HG03354 (cell line): ENCODE results near the gene RAB40AL.
"Not testable (repeated sequence)": the region's sequence is repeated elsewhere in the genome, so short reads cannot be mapped to it uniquely, and the experiment has no call there.

Source experiments
- ATAC-seq: cut with Tn5 transposase; IDR thresholded peaks from one replicate; pipeline ENCODE4 v1.9.1; 2021; ENCODE audit warnings: mild to moderate bottlenecking; ENCODE audit not compliant: unreplicated experiment, poor library complexity, severe bottlenecking

RAB40AL gene

GRCh38 chrX:102936972-102937371, at the start of gene RAB40AL:
TSS of gene RAB40AL (plus strand) at chrX:102937272. CDS start at chrX:102937319, 47 bp downstream.
- not testable (repeated sequence) for ATAC-seq

- no peak for ATAC-seq
Observed at GRCh38 chrX:102887687-102888086, 49.4 kb upstream of the RAB40AL start.

- ATAC-seq = no peak
Observed at GRCh38 chrX:102892103-102892502, 45.0 kb upstream of the RAB40AL start.

GRCh38 chrX:102899940-102900916, 36.8 kb upstream of the RAB40AL start:
- peak; percentile 95 for ATAC-seq

- ATAC-seq = no peak
Observed at GRCh38 chrX:102902355-102902754, 34.7 kb upstream of the RAB40AL start.

- no peak for ATAC-seq
Observed at GRCh38 chrX:102930990-102931756, 5.9 kb upstream of the RAB40AL start.

DNA sequence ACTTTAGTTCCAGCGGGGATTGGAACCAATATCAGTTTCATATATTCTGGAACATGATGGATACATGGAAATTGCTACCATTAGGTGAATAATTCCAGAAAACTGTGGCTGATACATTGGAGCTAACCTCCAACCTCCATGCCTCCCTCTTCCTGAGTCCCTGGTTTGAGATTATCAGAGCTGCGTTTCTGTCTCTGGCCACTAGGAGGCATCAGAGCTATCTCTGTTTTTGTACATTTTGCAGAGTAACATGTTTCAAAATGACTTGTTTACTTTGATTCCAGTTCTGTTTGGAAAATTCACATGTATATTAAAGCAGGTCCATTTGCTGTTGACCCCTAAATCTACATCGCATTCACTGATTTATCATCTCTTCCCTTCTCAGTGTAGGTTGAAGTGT, 2.4 kb upstream of the RAB40AL start:
- ATAC-seq = peak; percentile 82

DNA sequence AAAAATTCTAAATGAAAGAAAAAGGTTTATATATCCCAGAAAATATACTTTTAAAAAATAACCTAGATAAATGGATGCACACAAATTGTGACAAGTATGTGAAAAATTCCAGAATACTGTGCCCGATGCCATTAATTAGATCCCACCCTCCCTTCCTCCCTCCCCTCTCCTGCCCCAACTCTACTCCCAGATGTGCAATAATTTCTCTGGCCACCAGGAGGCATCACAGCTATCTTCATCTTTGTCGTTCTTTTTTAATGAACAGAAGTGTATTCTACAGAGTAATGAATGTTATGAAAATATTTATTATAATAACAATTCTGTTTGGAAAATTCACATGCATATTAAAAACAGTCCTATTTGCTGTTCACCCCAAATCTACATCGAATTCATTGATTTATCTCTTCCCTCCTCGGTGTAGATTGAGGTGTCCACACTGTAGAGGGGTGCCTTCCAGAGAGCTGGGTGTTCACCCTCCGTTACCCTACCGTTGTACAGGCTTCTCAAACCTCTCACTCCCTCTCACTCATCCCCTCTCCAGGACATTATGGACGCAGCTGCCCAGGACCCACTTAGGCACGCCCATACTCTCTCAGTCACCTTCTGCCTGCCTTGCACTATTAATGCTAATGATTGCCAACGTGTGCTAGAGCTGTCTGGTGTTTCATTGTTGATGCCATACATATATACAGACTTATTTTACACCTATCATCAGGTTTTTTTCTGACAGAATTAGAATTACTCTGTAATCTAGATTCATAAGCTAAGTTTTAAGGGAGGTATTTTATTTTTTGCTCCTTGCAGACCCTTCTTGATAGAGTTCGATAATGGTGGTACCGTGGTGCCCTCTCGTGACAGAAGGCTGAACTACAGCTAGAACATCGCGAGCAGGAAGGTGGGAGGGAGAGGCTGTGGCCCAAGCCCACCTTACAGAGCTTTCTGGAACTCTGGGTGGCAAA, 14.1 kb downstream of the RAB40AL start:
- peak; percentile 87 for ATAC-seq

DNA sequence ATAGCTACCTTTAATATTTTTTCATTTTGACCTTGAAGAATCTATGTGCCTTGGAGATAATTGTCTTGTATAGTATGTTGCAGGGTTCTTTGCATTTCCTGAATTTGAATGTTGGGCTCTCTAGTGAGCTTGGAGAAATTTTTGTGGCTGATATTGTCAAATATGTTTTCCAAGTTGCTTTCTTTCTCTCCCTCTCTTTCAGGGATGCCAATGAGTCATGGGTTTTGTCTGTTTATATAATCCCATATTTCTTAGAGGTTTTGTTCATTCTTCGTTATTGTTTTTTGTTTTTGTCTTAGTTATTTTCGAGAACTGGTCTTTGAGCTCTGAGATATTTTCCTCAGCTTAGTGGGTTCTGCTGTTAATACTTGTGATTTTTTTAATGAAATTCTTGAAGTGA, 20.7 kb downstream of the RAB40AL start:
- no peak for ATAC-seq

DNA sequence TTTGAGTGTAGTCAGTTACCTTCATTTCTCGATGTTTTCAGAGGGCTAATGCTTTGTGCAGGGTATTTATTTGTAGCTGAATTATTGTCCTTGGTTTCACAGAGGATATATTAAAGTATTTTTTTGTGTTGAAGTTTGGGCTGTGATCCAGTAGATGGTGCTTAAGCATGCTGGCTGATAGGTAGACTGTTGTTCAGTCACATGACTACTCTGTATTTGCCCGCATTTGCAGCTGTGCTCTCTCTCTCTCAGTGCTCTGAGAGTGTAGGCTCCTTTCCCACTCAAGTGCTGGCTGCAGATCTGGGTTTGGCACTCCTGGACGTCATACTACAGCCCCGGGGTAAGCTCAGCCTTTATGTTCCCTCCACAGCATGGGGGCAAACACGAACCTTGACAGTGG, 21.7 kb downstream of the RAB40AL start:
- ATAC-seq = no peak

- no peak for ATAC-seq
Observed at GRCh38 chrX:102959471-102959870, 22.4 kb downstream of the RAB40AL start.

- ATAC-seq = no peak
Observed at GRCh38 chrX:102963955-102964354, 26.9 kb downstream of the RAB40AL start.

GRCh38 chrX:102964940-102965339, 27.9 kb downstream of the RAB40AL start:
- no peak for ATAC-seq

- no peak for ATAC-seq
Observed at GRCh38 chrX:102966701-102967100, 29.6 kb downstream of the RAB40AL start.

GRCh38 chrX:102968216-102968615, 31.1 kb downstream of the RAB40AL start:
- no peak for ATAC-seq

DNA sequence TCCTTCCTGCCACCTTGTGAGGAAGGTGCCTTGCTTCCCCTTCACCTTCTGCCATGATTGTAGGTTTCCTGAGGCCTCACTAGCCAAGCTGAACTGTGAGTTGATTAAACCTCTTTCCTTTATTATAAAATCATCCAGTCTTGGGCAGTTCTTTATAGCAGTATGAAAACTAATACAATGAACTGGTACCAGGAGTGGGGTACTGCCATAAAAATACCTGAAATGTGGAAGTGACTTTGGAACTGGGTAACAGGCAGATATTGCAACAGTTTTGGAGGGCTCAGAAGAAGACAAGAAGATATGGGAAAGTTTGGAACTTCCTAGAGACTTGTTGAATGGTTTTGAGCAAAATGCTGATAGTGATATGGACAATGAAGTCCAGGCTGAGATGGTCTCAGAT, 34.5 kb downstream of the RAB40AL start:
- not testable (repeated sequence) for ATAC-seq

DNA sequence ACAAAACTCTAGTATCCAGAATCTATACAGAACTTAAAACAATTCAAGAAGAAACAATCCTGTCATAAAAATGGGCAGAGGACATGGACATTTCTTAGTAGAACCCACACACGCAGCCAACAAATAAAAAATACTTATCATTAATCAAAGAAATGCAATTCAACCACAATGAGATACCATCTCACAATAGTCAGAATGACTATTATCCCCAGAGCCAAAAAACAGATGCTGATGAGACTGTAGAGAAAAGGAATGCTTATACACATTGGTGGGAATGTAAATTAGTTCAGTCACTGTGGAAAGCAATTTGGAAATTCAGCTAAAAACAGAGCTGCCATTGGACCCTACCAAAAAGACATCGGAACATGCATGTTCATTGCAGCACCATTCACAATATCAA, 37.9 kb downstream of the RAB40AL start:
- ATAC-seq = no peak

GRCh38 chrX:102976286-102976685, 39.2 kb downstream of the RAB40AL start:
- ATAC-seq = no peak

GRCh38 chrX:102976793-102977495, 39.9 kb downstream of the RAB40AL start:
- no peak for ATAC-seq
